WTC11 (cell line): ENCODE data around the gene TEX26. TPM values are rescaled to one million over a fixed set of nuclear protein-coding genes. Genes with fewer than 3 reads are reported as not detected.

Experiments
- ATAC-seq: fragments of 200-7000 bp; cut with Tn5 transposase; 2 replicates; pipeline ENCODE4 v1.10.0; 2021; ENCODE audit warnings: mild to moderate bottlenecking, moderate library complexity
- CTCF ChIA-PET: fragments of 300-600 bp; sonication (Branson Sonifier 250); formaldehyde crosslinking; loops from one replicate; lab custom pipeline; 2021; ENCODE audit warnings: antibody characterized with exemption; lab: Charles Lee
- POLR2A ChIA-PET: fragments of 350-600 bp; sonication (Branson Sonifier 250); formaldehyde crosslinking; loops from one replicate; lab custom pipeline; 2021; ENCODE audit warnings: antibody characterized with exemption; lab: Charles Lee
- DNase-seq: peaks from one replicate; pipeline ENCODE4 v3.0.0; 2021; ENCODE audit warnings: low spot score
- H3K27ac Mint-ChIP-seq: 2 replicates; pipeline ENCODE4 v1.8.0; 2021; ENCODE audit warnings: mixed read lengths
- H3K27me3 Mint-ChIP-seq: 2 replicates; pipeline ENCODE4 v1.8.0; 2021; ENCODE audit warnings: low read depth, mild to moderate bottlenecking, moderate library complexity, mixed read lengths
- H3K36me3 Mint-ChIP-seq: 2 replicates; pipeline ENCODE4 v1.8.0; 2021; ENCODE audit warnings: mixed read lengths
- H3K4me1 Mint-ChIP-seq: 2 replicates; pipeline ENCODE4 v1.8.0; 2022; ENCODE audit warnings: mixed read lengths
- H3K4me3 Mint-ChIP-seq: 2 replicates; pipeline ENCODE4 v1.8.0; 2021; ENCODE audit warnings: mild to moderate bottlenecking, moderate library complexity, mixed read lengths
- H3K9me3 Mint-ChIP-seq: 2 replicates; pipeline ENCODE4 v1.8.0; 2021; ENCODE audit warnings: mixed read lengths
- EMX1 ChIP-seq: fragments of 250-450 bp; sonication (Bioruptor Pico); IDR thresholded peaks from 2 replicates; pipeline ENCODE4 v1.8.0; 2021; ENCODE audit warnings: mild to moderate bottlenecking
- FOXJ3 ChIP-seq: sonication (generic); formaldehyde crosslinking; IDR thresholded peaks from 2 replicates; pipeline ENCODE4 v1.9.0; 2021; ENCODE audit warnings: missing genetic modification reagents, mild to moderate bottlenecking, borderline replicate concordance
- GRHL2 ChIP-seq: fragments of 250-450 bp; sonication (Bioruptor Pico); IDR thresholded peaks from 2 replicates; pipeline ENCODE4 v1.8.0; 2022; ENCODE audit warnings: mild to moderate bottlenecking, moderate library complexity; ENCODE audit not compliant: insufficient replicate concordance, severe bottlenecking
- OVOL2 ChIP-seq: fragments of 250-450 bp; sonication (Bioruptor Pico); IDR thresholded peaks from 2 replicates; pipeline ENCODE4 v1.9.0; 2021; ENCODE audit warnings: mild to moderate bottlenecking, borderline replicate concordance
- TCF7 ChIP-seq: sonication (generic); formaldehyde crosslinking; IDR thresholded peaks from 2 replicates; pipeline ENCODE4 v1.8.0; 2022; ENCODE audit warnings: mild to moderate bottlenecking, low read depth, missing genetic modification reagents, moderate library complexity
- TEAD4 ChIP-seq: sonication (generic); formaldehyde crosslinking; IDR thresholded peaks from 2 replicates; pipeline ENCODE4 v1.8.0; 2022; ENCODE audit warnings: mild to moderate bottlenecking, missing genetic modification reagents
- ZBTB21 ChIP-seq: sonication (generic); formaldehyde crosslinking; IDR thresholded peaks from 2 replicates; pipeline ENCODE4 v1.8.1; 2023; ENCODE audit warnings: mild to moderate bottlenecking, missing genetic modification reagents, borderline replicate concordance
- ZNF396 ChIP-seq: fragments of 250-450 bp; sonication (Bioruptor Pico); IDR thresholded peaks from 2 replicates; pipeline ENCODE4 v1.8.0; 2021; ENCODE audit warnings: mild to moderate bottlenecking, moderate library complexity, borderline replicate concordance
- ZNF416 ChIP-seq: fragments of 250-450 bp; sonication (Bioruptor Pico); IDR thresholded peaks from 2 replicates; pipeline ENCODE4 v1.9.0; 2021; ENCODE audit warnings: mild to moderate bottlenecking, inconsistent platforms
- ZNF423 ChIP-seq: fragments of 250-450 bp; sonication (Bioruptor Pico); IDR thresholded peaks from 2 replicates; pipeline ENCODE4 v2.1.2; 2022; ENCODE audit warnings: mild to moderate bottlenecking, moderate library complexity
- total RNA-seq: library from RNA; stranded (reverse); gene quantifications from 3 replicates; pipeline ENCODE4 v1.2.3, GENCODE V29; 2021
- TF ChIP-seq, protein P1 (sequence below): fragments of 250-450 bp; sonication (Bioruptor Pico); conservative IDR thresholded peaks from 2 replicates; pipeline ENCODE4 v1.9.0; 2021; ENCODE audit warnings: mild to moderate bottlenecking
- TF ChIP-seq, protein P2 (sequence below): sonication (generic); formaldehyde crosslinking; IDR thresholded peaks from 2 replicates; pipeline ENCODE4 v1.8.0; 2022; ENCODE audit warnings: mild to moderate bottlenecking, missing genetic modification reagents
- TF ChIP-seq, protein P3 (sequence below): fragments of 200-600 bp; IDR thresholded peaks from 2 replicates; pipeline ENCODE4 v1.8.0; 2022; ENCODE audit warnings: antibody characterized with exemption
- TF ChIP-seq, protein P4 (sequence below): sonication (generic); formaldehyde crosslinking; IDR thresholded peaks from 2 replicates; pipeline ENCODE4 v1.8.1; 2022; ENCODE audit warnings: mild to moderate bottlenecking, moderate library complexity, missing genetic modification reagents
- TF ChIP-seq, protein P5 (sequence below): fragments of 250-450 bp; sonication (Bioruptor Pico); IDR thresholded peaks from 2 replicates; pipeline ENCODE4 v1.9.0; 2021; ENCODE audit warnings: mild to moderate bottlenecking, borderline replicate concordance
- TF ChIP-seq, protein P6 (sequence below): sonication (generic); formaldehyde crosslinking; IDR thresholded peaks from 2 replicates; pipeline ENCODE4 v1.8.0; 2023; ENCODE audit warnings: missing genetic modification reagents, mild to moderate bottlenecking, borderline replicate concordance

Gene TEX26
- total RNA-seq, 1 experiment from 2014 or later, result not detected

DNA sequence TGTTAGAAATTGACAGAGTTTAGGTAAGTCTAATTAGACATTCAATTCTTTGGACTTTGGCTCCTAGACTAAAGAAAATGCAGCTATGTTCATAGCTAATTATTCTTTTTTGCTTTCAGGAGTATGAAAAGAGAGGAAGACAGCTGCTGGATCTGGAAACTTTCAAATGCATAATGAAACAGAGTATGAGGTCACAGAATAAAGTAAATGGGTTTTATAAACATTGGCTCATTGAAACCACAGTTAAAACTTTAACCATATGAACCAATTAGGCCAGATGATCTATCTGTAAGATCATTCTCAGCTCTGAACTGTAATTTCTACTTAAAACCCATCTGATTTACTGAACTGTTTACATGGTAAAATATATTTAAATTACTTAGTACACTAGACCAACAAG lies 82.7 kb downstream of the TEX26 start:
- no peak for ATAC-seq

More for the DNA sequence above, 82.7 kb downstream of the TEX26 start:
- ChIA-PET POLR2A (interaction anchor here (1.0 kb wide), 1 partner anchor 14 kb away, joined by 3 read pairs; no protein-coding TSS in a partner anchor), CTCF (interaction anchor here (1.4 to 1.5 kb wide), 2 partner anchors 29 to 150 kb away, joined by 5 read pairs; no protein-coding TSS in a partner anchor)
- Mint-ChIP-seq H3K4me1 (peaks cover 31% of the 10 kb centered on the region), H3K27ac (no peak overlapping the region), H3K36me3 (no peaks in the 10 kb centered on the region), H3K4me3 (no peak overlapping the region), H3K9me3 (peaks cover 7% of the 10 kb centered on the region), H3K27me3 (no peaks in the 10 kb centered on the region; the same call in 1 of the 2 replicates)
- TF ChIP-seq, protein P1, sequence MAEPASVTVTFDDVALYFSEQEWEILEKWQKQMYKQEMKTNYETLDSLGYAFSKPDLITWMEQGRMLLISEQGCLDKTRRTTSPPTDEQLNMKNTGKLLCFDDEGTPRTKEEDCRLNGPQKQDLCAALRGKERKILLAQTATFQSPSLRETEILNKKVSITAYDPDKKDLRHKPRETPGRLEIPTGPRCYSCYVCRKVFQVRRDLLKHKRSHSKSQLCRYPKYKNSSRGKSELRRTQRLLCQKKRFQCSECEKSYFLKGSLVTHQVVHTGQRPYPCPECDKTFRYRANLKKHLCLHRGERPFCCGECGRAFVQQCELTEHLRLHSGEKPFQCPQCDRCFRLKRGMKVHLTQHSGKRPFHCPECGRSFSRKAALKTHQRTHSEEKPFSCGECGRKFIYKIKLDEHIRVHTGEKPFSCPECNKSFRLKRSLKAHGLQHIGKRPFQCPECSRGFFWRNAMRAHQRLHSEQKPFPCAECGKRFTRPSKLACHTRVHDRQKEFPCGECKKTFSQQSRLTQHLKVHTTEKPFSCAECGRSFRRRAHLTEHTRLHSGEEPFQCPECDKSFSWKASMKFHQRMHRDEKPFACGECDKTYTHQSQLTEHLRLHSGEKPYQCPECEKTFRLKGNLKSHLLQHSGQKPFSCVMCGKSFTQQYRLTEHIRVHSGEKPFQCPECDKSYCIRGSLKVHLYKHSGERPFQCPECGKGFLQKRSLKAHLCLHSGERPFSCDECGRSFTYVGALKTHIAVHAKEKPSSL (CRISPR knock-in tag), result no peak
- TF ChIP-seq TCF7 (CRISPR knock-in tag) (no peak), ZNF416 (no peak), TEAD4 (CRISPR knock-in tag) (no peak), FOXJ3 (no peak), ZNF423 (no peak), EMX1 (CRISPR knock-in tag) (no peak), GRHL2 (no peak), OVOL2 (CRISPR knock-in tag) (no peak), ZBTB21 (CRISPR knock-in tag) (no peak), ZNF396 (CRISPR knock-in tag) (no peak)
- TF ChIP-seq, protein P2, sequence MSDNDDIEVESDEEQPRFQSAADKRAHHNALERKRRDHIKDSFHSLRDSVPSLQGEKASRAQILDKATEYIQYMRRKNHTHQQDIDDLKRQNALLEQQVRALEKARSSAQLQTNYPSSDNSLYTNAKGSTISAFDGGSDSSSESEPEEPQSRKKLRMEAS (CRISPR knock-in tag), result no peak
- TF ChIP-seq, protein P3, sequence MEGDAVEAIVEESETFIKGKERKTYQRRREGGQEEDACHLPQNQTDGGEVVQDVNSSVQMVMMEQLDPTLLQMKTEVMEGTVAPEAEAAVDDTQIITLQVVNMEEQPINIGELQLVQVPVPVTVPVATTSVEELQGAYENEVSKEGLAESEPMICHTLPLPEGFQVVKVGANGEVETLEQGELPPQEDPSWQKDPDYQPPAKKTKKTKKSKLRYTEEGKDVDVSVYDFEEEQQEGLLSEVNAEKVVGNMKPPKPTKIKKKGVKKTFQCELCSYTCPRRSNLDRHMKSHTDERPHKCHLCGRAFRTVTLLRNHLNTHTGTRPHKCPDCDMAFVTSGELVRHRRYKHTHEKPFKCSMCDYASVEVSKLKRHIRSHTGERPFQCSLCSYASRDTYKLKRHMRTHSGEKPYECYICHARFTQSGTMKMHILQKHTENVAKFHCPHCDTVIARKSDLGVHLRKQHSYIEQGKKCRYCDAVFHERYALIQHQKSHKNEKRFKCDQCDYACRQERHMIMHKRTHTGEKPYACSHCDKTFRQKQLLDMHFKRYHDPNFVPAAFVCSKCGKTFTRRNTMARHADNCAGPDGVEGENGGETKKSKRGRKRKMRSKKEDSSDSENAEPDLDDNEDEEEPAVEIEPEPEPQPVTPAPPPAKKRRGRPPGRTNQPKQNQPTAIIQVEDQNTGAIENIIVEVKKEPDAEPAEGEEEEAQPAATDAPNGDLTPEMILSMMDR, result no peak
- TF ChIP-seq, protein P4, sequence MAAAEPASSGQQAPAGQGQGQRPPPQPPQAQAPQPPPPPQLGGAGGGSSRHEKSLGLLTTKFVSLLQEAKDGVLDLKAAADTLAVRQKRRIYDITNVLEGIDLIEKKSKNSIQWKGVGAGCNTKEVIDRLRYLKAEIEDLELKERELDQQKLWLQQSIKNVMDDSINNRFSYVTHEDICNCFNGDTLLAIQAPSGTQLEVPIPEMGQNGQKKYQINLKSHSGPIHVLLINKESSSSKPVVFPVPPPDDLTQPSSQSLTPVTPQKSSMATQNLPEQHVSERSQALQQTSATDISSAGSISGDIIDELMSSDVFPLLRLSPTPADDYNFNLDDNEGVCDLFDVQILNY (CRISPR knock-in tag), result no peak
- TF ChIP-seq, protein P5, sequence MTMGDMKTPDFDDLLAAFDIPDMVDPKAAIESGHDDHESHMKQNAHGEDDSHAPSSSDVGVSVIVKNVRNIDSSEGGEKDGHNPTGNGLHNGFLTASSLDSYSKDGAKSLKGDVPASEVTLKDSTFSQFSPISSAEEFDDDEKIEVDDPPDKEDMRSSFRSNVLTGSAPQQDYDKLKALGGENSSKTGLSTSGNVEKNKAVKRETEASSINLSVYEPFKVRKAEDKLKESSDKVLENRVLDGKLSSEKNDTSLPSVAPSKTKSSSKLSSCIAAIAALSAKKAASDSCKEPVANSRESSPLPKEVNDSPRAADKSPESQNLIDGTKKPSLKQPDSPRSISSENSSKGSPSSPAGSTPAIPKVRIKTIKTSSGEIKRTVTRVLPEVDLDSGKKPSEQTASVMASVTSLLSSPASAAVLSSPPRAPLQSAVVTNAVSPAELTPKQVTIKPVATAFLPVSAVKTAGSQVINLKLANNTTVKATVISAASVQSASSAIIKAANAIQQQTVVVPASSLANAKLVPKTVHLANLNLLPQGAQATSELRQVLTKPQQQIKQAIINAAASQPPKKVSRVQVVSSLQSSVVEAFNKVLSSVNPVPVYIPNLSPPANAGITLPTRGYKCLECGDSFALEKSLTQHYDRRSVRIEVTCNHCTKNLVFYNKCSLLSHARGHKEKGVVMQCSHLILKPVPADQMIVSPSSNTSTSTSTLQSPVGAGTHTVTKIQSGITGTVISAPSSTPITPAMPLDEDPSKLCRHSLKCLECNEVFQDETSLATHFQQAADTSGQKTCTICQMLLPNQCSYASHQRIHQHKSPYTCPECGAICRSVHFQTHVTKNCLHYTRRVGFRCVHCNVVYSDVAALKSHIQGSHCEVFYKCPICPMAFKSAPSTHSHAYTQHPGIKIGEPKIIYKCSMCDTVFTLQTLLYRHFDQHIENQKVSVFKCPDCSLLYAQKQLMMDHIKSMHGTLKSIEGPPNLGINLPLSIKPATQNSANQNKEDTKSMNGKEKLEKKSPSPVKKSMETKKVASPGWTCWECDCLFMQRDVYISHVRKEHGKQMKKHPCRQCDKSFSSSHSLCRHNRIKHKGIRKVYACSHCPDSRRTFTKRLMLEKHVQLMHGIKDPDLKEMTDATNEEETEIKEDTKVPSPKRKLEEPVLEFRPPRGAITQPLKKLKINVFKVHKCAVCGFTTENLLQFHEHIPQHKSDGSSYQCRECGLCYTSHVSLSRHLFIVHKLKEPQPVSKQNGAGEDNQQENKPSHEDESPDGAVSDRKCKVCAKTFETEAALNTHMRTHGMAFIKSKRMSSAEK, result no peak
- TF ChIP-seq, protein P6, sequence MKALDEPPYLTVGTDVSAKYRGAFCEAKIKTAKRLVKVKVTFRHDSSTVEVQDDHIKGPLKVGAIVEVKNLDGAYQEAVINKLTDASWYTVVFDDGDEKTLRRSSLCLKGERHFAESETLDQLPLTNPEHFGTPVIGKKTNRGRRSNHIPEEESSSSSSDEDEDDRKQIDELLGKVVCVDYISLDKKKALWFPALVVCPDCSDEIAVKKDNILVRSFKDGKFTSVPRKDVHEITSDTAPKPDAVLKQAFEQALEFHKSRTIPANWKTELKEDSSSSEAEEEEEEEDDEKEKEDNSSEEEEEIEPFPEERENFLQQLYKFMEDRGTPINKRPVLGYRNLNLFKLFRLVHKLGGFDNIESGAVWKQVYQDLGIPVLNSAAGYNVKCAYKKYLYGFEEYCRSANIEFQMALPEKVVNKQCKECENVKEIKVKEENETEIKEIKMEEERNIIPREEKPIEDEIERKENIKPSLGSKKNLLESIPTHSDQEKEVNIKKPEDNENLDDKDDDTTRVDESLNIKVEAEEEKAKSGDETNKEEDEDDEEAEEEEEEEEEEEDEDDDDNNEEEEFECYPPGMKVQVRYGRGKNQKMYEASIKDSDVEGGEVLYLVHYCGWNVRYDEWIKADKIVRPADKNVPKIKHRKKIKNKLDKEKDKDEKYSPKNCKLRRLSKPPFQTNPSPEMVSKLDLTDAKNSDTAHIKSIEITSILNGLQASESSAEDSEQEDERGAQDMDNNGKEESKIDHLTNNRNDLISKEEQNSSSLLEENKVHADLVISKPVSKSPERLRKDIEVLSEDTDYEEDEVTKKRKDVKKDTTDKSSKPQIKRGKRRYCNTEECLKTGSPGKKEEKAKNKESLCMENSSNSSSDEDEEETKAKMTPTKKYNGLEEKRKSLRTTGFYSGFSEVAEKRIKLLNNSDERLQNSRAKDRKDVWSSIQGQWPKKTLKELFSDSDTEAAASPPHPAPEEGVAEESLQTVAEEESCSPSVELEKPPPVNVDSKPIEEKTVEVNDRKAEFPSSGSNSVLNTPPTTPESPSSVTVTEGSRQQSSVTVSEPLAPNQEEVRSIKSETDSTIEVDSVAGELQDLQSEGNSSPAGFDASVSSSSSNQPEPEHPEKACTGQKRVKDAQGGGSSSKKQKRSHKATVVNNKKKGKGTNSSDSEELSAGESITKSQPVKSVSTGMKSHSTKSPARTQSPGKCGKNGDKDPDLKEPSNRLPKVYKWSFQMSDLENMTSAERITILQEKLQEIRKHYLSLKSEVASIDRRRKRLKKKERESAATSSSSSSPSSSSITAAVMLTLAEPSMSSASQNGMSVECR (CRISPR knock-in tag), result no peak
- DNase-seq, result no peak
